Germinal center (tissue), 1 donor: ENCODE data around the gene ATCAY.
"Not testable (repeated sequence)": the region's sequence is repeated elsewhere in the genome, so short reads cannot be mapped to it uniquely, and the experiment has no call there.

ENCODE experiments used
- DNase-seq: peaks from one replicate; pipeline ENCODE4 v3.0.0; 2012; ENCODE audit warnings: mixed read lengths, low spot score

The ATCAY gene

GRCh38 chr19:3902317-3902973 is 22.0 kb downstream of the ATCAY start:
- no peak for DNase-seq

- DNase-seq = no peak
Measured at GRCh38 chr19:3904233-3904632, 23.7 kb downstream of the ATCAY start.

- no peak for DNase-seq
Measured at GRCh38 chr19:3907626-3908265, 27.3 kb downstream of the ATCAY start.

- DNase-seq = no peak
Measured at GRCh38 chr19:3908266-3909054, 28.0 kb downstream of the ATCAY start.

GRCh38 chr19:3910105-3910504 is 29.6 kb downstream of the ATCAY start:
- DNase-seq = no peak

GRCh38 chr19:3914199-3914598 is 33.7 kb downstream of the ATCAY start:
- DNase-seq = no peak

- no peak for DNase-seq
Measured at GRCh38 chr19:3916033-3916432, 35.5 kb downstream of the ATCAY start.

GRCh38 chr19:3919793-3920192 is 39.3 kb downstream of the ATCAY start:
- no peak for DNase-seq

GRCh38 chr19:3923096-3923758 is 42.7 kb downstream of the ATCAY start:
- DNase-seq = no peak

- no peak for DNase-seq
Measured at GRCh38 chr19:3923912-3924311, 43.4 kb downstream of the ATCAY start.

- DNase-seq = no peak
Measured at GRCh38 chr19:3931041-3931440, 50.6 kb downstream of the ATCAY start.

GRCh38 chr19:3932931-3933810 is 52.7 kb downstream of the ATCAY start, which contains the start of gene NMRK2:
Gene NMRK2, plus strand, starts transcription at chr19:3933069. Its CDS starts 603 bp downstream, at chr19:3933672.
- no peak for DNase-seq

- no peak for DNase-seq
Measured at GRCh38 chr19:3936506-3937442, 56.3 kb downstream of the ATCAY start.

GRCh38 chr19:3938300-3938950 is 57.9 kb downstream of the ATCAY start:
- DNase-seq = not testable (repeated sequence)

- no peak for DNase-seq
Measured at GRCh38 chr19:3942790-3943409, 62.4 kb downstream of the ATCAY start.

- DNase-seq = no peak
Measured at GRCh38 chr19:3944018-3944721, 63.7 kb downstream of the ATCAY start.

GRCh38 chr19:3945838-3946237 is 65.4 kb downstream of the ATCAY start:
- DNase-seq = no peak

GRCh38 chr19:3947316-3947933 is 66.9 kb downstream of the ATCAY start:
- not testable (repeated sequence) for DNase-seq
